Measurements from ENCODE around the gene PADI3.

GRCh38 chr1:17304151-17304825 is 55.4 kb downstream of the PADI3 start:
- TF ChIP-seq EP300 (IDR thresholded peaks at IDR 0.05) (no peak), CTCF (IDR thresholded peaks at IDR 0.05) (no peak)
